ENCODE results near the gene HOXB4. TPM values are rescaled to one million over a fixed set of nuclear protein-coding genes. Genes with fewer than 3 reads are reported as not detected.
A peak's percentile ranks its signal among the peaks of the same experiment; 100 is the strongest.

The HOXB4 gene
- total RNA-seq, 4 donors from 2014 or later = 1.8 to 6.6 (median 5.1) TPM

DNA sequence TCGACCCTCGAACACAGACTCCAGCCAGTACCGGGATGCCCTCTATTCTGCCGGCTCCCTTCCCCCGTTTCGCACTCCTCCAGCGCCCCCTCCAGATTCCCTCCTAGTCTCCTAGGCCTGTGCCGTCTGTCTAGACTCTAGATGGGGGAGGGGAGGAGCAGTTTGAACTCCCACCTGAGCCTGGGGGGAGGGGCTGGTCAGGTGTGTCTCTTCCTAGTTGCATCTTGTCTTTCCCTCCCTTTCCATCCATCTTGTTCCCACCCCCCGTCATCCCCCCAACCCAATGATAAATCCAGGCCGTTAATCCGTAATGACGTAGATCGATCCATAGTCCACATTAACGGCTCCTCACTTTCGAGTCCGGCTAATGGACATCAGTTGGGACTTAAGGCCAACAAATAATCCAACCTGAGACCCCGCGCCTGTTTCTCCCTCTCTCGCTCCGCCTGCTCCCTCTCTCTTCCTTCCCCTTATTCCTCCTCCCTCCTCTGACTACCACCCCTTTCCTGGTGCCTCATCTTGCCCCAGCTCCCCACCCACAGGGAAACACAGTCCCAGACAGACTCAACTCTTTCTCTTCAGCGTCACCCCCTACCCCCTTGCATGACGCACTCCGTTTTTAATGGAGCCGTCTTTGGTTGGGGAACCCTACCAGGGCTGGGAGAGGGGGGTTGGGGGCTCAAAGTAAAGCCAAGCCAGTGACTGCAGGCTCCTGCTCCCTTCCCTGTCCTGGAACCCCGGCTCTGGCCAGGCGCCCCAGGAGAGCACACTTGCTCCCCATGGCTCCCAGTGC lies 18.8 kb upstream of the HOXB4 start:
- no peaks in the 10 kb centered on the region for H3K27me3 ChIP-seq
- peaks cover 0 to 63% (median 17%) of the 10 kb centered on the region in 4 donors for H3K4me1 ChIP-seq
- peak in 1 of 3 donors; percentile 44 for DNase-seq
- peak overlapping the region; percentile 36 to 65 (median 56) for H3K4me3 ChIP-seq
- peaks cover 0 to 17% (median 0%) of the 10 kb centered on the region in 3 donors for H3K36me3 ChIP-seq
- no peak for TF ChIP-seq POLR2A (IDR thresholded peaks at IDR 0.05)
- TF ChIP-seq, protein P1, sequence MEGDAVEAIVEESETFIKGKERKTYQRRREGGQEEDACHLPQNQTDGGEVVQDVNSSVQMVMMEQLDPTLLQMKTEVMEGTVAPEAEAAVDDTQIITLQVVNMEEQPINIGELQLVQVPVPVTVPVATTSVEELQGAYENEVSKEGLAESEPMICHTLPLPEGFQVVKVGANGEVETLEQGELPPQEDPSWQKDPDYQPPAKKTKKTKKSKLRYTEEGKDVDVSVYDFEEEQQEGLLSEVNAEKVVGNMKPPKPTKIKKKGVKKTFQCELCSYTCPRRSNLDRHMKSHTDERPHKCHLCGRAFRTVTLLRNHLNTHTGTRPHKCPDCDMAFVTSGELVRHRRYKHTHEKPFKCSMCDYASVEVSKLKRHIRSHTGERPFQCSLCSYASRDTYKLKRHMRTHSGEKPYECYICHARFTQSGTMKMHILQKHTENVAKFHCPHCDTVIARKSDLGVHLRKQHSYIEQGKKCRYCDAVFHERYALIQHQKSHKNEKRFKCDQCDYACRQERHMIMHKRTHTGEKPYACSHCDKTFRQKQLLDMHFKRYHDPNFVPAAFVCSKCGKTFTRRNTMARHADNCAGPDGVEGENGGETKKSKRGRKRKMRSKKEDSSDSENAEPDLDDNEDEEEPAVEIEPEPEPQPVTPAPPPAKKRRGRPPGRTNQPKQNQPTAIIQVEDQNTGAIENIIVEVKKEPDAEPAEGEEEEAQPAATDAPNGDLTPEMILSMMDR (IDR thresholded peaks at IDR 0.05) = no peak
- H3K27ac ChIP-seq = peak overlapping the region; percentile 50 to 88 (median 74)
- no peaks in the 10 kb centered on the region for H3K9me3 ChIP-seq

GRCh38 chr17:48596000-48596734 lies 18.0 kb upstream of the HOXB4 start:
- peak overlapping the region in 2 of 4 donors; percentile 82 to 88 for H3K27ac ChIP-seq
- no peaks in the 10 kb centered on the region for H3K9me3 ChIP-seq
- TF ChIP-seq, protein P1 (IDR thresholded peaks at IDR 0.05) = no peak
- no peak for TF ChIP-seq POLR2A (IDR thresholded peaks at IDR 0.05)
- H3K36me3 ChIP-seq = peaks cover 0 to 25% (median 0%) of the 10 kb centered on the region in 3 donors
- peak in 1 of 3 donors; percentile 52 for DNase-seq
- H3K27me3 ChIP-seq = no peaks in the 10 kb centered on the region
- peaks cover 0 to 60% (median 17%) of the 10 kb centered on the region in 4 donors for H3K4me1 ChIP-seq
- peak overlapping the region; percentile 23 to 65 (median 49) for H3K4me3 ChIP-seq

GRCh38 chr17:48595278-48595999 lies 17.3 kb upstream of the HOXB4 start:
- H3K4me3 ChIP-seq = peak overlapping the region in 1 of 4 donors; percentile 65
- peak in 2 of 3 donors; percentile 39 to 49 for DNase-seq
- peak overlapping the region in 2 of 4 donors; percentile 82 to 92 for H3K27ac ChIP-seq
- H3K27me3 ChIP-seq = no peaks in the 10 kb centered on the region
- H3K36me3 ChIP-seq = peaks cover 0 to 28% (median 0%) of the 10 kb centered on the region in 3 donors
- TF ChIP-seq, protein P1 (IDR thresholded peaks at IDR 0.05) = no peak
- TF ChIP-seq POLR2A (IDR thresholded peaks at IDR 0.05) = no peak
- H3K9me3 ChIP-seq = no peaks in the 10 kb centered on the region
- H3K4me1 ChIP-seq = peaks cover 0 to 60% (median 17%) of the 10 kb centered on the region in 4 donors

DNA sequence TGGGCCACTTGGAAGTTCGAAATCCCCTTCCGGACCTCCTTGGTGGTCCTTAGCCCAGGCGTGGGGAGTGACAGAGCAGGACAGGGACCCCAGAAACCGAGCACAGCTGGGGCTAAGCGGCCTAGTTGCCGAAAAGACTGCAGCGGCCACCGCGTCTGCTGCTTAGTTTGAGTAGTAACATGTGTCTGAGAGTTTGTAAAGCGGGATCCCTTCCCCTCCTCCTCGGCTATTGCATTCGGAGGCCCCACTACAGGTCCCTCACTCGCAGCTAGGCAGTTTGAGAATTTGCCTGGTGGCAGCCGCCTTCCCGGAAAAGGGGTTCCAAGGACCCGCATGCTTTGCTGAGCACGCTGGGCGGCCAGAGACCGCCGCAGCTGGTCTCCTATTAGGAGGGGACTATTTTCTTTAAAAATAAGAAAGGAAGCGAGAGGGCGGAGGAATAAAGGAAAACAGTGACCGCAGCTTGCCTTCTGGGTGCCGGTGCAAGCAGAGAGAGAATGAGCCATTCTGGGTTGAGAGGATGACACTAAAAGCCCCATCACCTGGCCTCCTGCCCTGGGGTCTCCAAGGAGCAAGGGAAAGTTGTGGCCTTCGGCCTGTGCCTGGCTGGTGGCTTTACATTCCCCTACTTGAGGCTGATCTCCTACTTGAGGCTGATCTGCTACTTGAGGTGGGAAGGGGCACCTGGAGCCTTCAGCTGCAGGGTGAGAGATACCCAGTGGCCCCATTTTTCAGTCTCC lies 16.6 kb upstream of the HOXB4 start:
- H3K27ac ChIP-seq = peak overlapping the region in 3 of 4 donors; percentile 50 to 92 (median 72)
- peak in 2 of 3 donors; percentile 47 to 48 for DNase-seq

More for the DNA sequence above, 16.6 kb upstream of the HOXB4 start:
- Histone ChIP-seq H3K27me3 (no peaks in the 10 kb centered on the region), H3K9me3 (no peaks in the 10 kb centered on the region), H3K36me3 (peaks cover 0 to 28% (median 0%) of the 10 kb centered on the region in 3 donors), H3K4me3 (peak overlapping the region in 1 of 4 donors; percentile 45), H3K4me1 (peaks cover 0 to 57% (median 17%) of the 10 kb centered on the region in 4 donors)
- TF ChIP-seq POLR2A (IDR thresholded peaks at IDR 0.05) = no peak
- TF ChIP-seq, protein P1 (IDR thresholded peaks at IDR 0.05) = no peak

Measured in Peyer's patch (tissue), 4 donors.